K562 (cell line): ENCODE data around the gene WDR46. TPM values are rescaled to one million over a fixed set of nuclear protein-coding genes. Genes with fewer than 3 reads are reported as not detected.
A peak's percentile ranks its signal among the peaks of the same experiment; 100 is the strongest.

Experiments
- CBX8 ChIP-seq: fragments of 200-600 bp; sonication (generic); IDR thresholded peaks from 2 replicates; pipeline ENCODE4 v1.6.1; 2012; ENCODE audit warnings: borderline replicate concordance, mixed run types, low read depth, mild to moderate bottlenecking, moderate library complexity, mixed read lengths, low read length, control low read depth, inconsistent platforms; ENCODE audit not compliant: poor library complexity, severe bottlenecking; ENCODE audit errors: extremely low read depth
- DACH1 ChIP-seq: fragments of 450-650 bp; IDR thresholded peaks from 2 replicates; pipeline ENCODE4 v1.6.1; 2018; ENCODE audit not compliant: partially characterized antibody
- ETV6 ChIP-seq, 3 experiments: fragments of 150-350 bp in 1 of 3; sonication (generic) in 1 of 3; formaldehyde crosslinking in 1 of 3; IDR thresholded peaks; 2 replicates each; pipeline versions ENCODE4 v1.6.1 to v1.8.0; 2014 to 2022; ENCODE audit warnings: borderline replicate concordance in 2 of 3, low read depth in 2 of 3, antibody characterized with exemption in 1 of 3, low read length in 1 of 3, mild to moderate bottlenecking in 1 of 3, missing genetic modification reagents in 1 of 3
- LCOR ChIP-seq: sonication (generic); formaldehyde crosslinking; IDR thresholded peaks from 2 replicates; pipeline ENCODE4 v1.8.0; 2022; ENCODE audit warnings: mild to moderate bottlenecking, missing genetic modification reagents
- MBD2 ChIP-seq: sonication (generic); IDR thresholded peaks from 2 replicates; pipeline ENCODE4 v1.6.1; 2016; ENCODE audit warnings: low read depth, borderline replicate concordance
- NBN ChIP-seq: fragments of 450-650 bp; IDR thresholded peaks from 2 replicates; pipeline ENCODE4 v1.6.1; 2016; ENCODE audit warnings: low read depth, mild to moderate bottlenecking
- PTBP1 ChIP-seq: fragments of 200-400 bp; formaldehyde crosslinking; IDR thresholded peaks from 2 replicates; pipeline ENCODE4 v1.6.1; 2017; ENCODE audit warnings: low read depth, low read length
- RBBP5 ChIP-seq: fragments of 200-600 bp; sonication (generic); IDR thresholded peaks from 2 replicates; pipeline ENCODE4 v1.6.1; 2012; ENCODE audit warnings: borderline replicate concordance, mild to moderate bottlenecking, low read length, control low read depth, inconsistent platforms; ENCODE audit not compliant: insufficient read depth, poor library complexity, severe bottlenecking
- SIX5 ChIP-seq, 2 experiments: IDR thresholded peaks; 2 replicates each; pipeline ENCODE4 v1.6.1; 2011; ENCODE audit warnings: low read length in 2 of 2, borderline replicate concordance in 1 of 2, low read depth in 1 of 2, mild to moderate bottlenecking in 1 of 2, moderate library complexity in 1 of 2; ENCODE audit not compliant: insufficient read depth in 1 of 2
- SMARCE1 ChIP-seq: fragments of 450-650 bp; IDR thresholded peaks from 2 replicates; pipeline ENCODE4 v1.7.1; 2016; ENCODE audit warnings: mild to moderate bottlenecking
- SP1 ChIP-seq: sonication (generic); formaldehyde crosslinking; IDR thresholded peaks from 2 replicates; pipeline ENCODE4 v1.8.1; 2022; ENCODE audit warnings: mild to moderate bottlenecking, missing genetic modification reagents
- SP2 ChIP-seq: IDR thresholded peaks from 2 replicates; pipeline ENCODE4 v1.6.1; 2011; ENCODE audit warnings: mild to moderate bottlenecking, low read depth, low read length, moderate library complexity; ENCODE audit not compliant: poor library complexity, severe bottlenecking; ENCODE audit errors: extremely low read depth
- SREBF1 ChIP-seq: fragments of 150-350 bp; IDR thresholded peaks from 2 replicates; pipeline ENCODE4 v1.6.1; 2014; ENCODE audit warnings: antibody characterized with exemption, low read depth, low read length, borderline replicate concordance
- SRSF7 ChIP-seq: fragments of 200-400 bp; formaldehyde crosslinking; optimal IDR thresholded peaks from 2 replicates; pipeline ENCODE3; 2017; ENCODE audit warnings: mild to moderate bottlenecking, low read depth, low read length
- THRAP3 ChIP-seq: fragments of 450-650 bp; IDR thresholded peaks from 2 replicates; pipeline ENCODE4 v1.6.1; 2016; ENCODE audit warnings: mild to moderate bottlenecking, inconsistent platforms, borderline replicate concordance
- ZBTB17 ChIP-seq: fragments of 450-650 bp; formaldehyde crosslinking; IDR thresholded peaks from 2 replicates; pipeline ENCODE4 v1.4.0; 2020; ENCODE audit warnings: mild to moderate bottlenecking
- ZNF431 ChIP-seq: sonication (generic); formaldehyde crosslinking; IDR thresholded peaks from 2 replicates; pipeline ENCODE4 v1.8.0; 2022; ENCODE audit warnings: mild to moderate bottlenecking, missing genetic modification reagents
- ZNF696 ChIP-seq: fragments of 250-450 bp; sonication (Bioruptor Pico); conservative IDR thresholded peaks from 2 replicates; pipeline ENCODE4 v1.4.0; 2020; ENCODE audit warnings: mild to moderate bottlenecking, moderate library complexity
- ZZZ3 ChIP-seq: fragments of 450-650 bp; IDR thresholded peaks from 2 replicates; pipeline ENCODE4 v1.6.1; 2016; ENCODE audit warnings: antibody characterized with exemption, mild to moderate bottlenecking, moderate library complexity
- polyA plus RNA-seq, 8 experiments: library from polyadenylated mRNA; depleted of rRNA in 4 of 8; stranded (reverse) in 5 of 8; unstranded in 3 of 8; fragments of >200 nt; fragmentation: Nextera tagmentation in 2 of 8; fragmentation: Illumina TruSeq in 1 of 8; extraction: Ambion mirVana in 2 of 8; extraction: Trizol in 1 of 8; gene quantifications; 2 replicates each; pipeline versions ENCODE4 v1.2.1 to v1.2.3, GENCODE V29; 2011 to 2014; ENCODE audit warnings: inconsistent platforms in 1 of 8, missing spikeins in 1 of 8
- total RNA-seq, 7 experiments: library from RNA; depleted of rRNA in 6 of 7; stranded (reverse); fragments of >200 nt in 6 of 7; fragmentation: Illumina TruSeq in 2 of 7; extraction: Trizol in 2 of 7; gene quantifications; 2 replicates each; pipeline versions ENCODE4 v1.2.1 to v1.2.3, GENCODE V29; 2011 to 2021; ENCODE audit warnings: low replicate concordance in 1 of 7
- TF ChIP-seq, protein P1 (sequence below), 3 experiments: fragments of 200-800 bp in 1 of 3; fragments of 250-450 bp in 1 of 3; fragments of 450-650 bp in 1 of 3; sonication (Bioruptor Pico) in 1 of 3; sonication (Bioruptor generic) in 1 of 3; formaldehyde crosslinking in 1 of 3; IDR thresholded peaks; 2 replicates each; pipeline versions ENCODE4 v1.6.1 to v1.8.0; 2016 to 2022; ENCODE audit warnings: mild to moderate bottlenecking in 2 of 3, missing genetic modification characterization in 2 of 3, missing compliant biosample characterization in 1 of 3, moderate library complexity in 1 of 3
- TF ChIP-seq, protein P2 (sequence below), 2 experiments: fragments of 450-650 bp; IDR thresholded peaks; 2 replicates each; pipeline ENCODE4 v1.6.1; 2018; ENCODE audit warnings: mild to moderate bottlenecking in 2 of 2, low read depth in 1 of 2; ENCODE audit not compliant: partially characterized antibody in 2 of 2

WDR46 gene
- total and polyA plus RNA-seq, 9 of the 15 experiments (the other 6 are each of a cell fraction or from before 2014, with no cell fraction given): 8.9 to 146 (median 93.1) TPM

DNA sequence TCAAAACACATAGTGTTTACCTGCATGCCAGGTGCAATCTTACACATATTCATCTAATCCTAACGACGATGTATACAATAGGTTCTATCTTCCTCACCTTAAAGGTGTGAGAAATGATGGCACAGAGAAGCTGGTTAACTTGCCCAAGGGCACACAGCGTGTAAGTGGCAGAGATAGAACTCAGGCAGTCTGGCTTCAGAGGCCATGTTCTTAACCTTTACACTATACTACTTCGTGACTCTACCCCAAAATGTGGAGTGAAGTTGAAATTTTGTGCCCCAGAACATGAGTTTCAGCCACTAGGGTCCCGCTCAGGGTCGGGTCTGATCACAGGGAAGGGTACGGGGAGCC is 17.9 kb downstream of the WDR46 start (continued):
- TF ChIP-seq, protein P1, sequence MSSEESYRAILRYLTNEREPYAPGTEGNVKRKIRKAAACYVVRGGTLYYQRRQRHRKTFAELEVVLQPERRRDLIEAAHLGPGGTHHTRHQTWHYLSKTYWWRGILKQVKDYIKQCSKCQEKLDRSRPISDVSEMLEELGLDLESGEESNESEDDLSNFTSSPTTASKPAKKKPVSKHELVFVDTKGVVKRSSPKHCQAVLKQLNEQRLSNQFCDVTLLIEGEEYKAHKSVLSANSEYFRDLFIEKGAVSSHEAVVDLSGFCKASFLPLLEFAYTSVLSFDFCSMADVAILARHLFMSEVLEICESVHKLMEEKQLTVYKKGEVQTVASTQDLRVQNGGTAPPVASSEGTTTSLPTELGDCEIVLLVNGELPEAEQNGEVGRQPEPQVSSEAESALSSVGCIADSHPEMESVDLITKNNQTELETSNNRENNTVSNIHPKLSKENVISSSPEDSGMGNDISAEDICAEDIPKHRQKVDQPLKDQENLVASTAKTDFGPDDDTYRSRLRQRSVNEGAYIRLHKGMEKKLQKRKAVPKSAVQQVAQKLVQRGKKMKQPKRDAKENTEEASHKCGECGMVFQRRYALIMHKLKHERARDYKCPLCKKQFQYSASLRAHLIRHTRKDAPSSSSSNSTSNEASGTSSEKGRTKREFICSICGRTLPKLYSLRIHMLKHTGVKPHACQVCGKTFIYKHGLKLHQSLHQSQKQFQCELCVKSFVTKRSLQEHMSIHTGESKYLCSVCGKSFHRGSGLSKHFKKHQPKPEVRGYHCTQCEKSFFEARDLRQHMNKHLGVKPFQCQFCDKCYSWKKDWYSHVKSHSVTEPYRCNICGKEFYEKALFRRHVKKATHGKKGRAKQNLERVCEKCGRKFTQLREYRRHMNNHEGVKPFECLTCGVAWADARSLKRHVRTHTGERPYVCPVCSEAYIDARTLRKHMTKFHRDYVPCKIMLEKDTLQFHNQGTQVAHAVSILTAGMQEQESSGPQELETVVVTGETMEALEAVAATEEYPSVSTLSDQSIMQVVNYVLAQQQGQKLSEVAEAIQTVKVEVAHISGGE (CRISPR knock-in tag; IDR thresholded peaks at IDR 0.05): no peak
- TF ChIP-seq SP2 (no peak), CBX8 (no peak), ZBTB17 (CRISPR knock-in tag) (no peak), SIX5 (IDR thresholded peaks at IDR 0.05; ENCODE audit: borderline replicate concordance in 1 of 2, insufficient read depth in 1 of 2, low read depth in 1 of 2, low read length in 2 of 2) (no peak), ZZZ3 (no peak), SMARCE1 (no peak), THRAP3 (peak; percentile 65; the same call in 1 of the 2 replicates), NBN (no peak), SP1 (CRISPR knock-in tag) (no peak), ZNF696 (CRISPR knock-in tag) (no peak), SRSF7 (no peak), ETV6 (IDR thresholded peaks at IDR 0.05; ENCODE audit: borderline replicate concordance in 1 of 2, low read depth in 2 of 2, low read length in 1 of 2) (no peak), ETV6 (CRISPR knock-in tag; IDR thresholded peaks at IDR 0.05; ENCODE audit: borderline replicate concordance) (no peak), LCOR (CRISPR knock-in tag) (no peak), MBD2 (no peak), SREBF1 (no peak), RBBP5 (no peak), ZNF431 (CRISPR knock-in tag) (no peak; the same call in 1 of the 2 replicates), PTBP1 (peak; percentile 83; the same call in 1 of the 2 replicates), DACH1 (peak; percentile 31)
- TF ChIP-seq, protein P2, sequence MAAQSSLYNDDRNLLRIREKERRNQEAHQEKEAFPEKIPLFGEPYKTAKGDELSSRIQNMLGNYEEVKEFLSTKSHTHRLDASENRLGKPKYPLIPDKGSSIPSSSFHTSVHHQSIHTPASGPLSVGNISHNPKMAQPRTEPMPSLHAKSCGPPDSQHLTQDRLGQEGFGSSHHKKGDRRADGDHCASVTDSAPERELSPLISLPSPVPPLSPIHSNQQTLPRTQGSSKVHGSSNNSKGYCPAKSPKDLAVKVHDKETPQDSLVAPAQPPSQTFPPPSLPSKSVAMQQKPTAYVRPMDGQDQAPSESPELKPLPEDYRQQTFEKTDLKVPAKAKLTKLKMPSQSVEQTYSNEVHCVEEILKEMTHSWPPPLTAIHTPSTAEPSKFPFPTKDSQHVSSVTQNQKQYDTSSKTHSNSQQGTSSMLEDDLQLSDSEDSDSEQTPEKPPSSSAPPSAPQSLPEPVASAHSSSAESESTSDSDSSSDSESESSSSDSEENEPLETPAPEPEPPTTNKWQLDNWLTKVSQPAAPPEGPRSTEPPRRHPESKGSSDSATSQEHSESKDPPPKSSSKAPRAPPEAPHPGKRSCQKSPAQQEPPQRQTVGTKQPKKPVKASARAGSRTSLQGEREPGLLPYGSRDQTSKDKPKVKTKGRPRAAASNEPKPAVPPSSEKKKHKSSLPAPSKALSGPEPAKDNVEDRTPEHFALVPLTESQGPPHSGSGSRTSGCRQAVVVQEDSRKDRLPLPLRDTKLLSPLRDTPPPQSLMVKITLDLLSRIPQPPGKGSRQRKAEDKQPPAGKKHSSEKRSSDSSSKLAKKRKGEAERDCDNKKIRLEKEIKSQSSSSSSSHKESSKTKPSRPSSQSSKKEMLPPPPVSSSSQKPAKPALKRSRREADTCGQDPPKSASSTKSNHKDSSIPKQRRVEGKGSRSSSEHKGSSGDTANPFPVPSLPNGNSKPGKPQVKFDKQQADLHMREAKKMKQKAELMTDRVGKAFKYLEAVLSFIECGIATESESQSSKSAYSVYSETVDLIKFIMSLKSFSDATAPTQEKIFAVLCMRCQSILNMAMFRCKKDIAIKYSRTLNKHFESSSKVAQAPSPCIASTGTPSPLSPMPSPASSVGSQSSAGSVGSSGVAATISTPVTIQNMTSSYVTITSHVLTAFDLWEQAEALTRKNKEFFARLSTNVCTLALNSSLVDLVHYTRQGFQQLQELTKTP (IDR thresholded peaks at IDR 0.05; ENCODE audit: low read depth in 1 of 2, partially characterized antibody in 2 of 2): no peak
